ENCODE results near the gene RPUSD1. TPM values are rescaled to one million over a fixed set of nuclear protein-coding genes. Genes with fewer than 3 reads are reported as not detected.

RPUSD1 gene
- total RNA-seq, 1 experiment from 2014 or later: 41.1 TPM

DNA sequence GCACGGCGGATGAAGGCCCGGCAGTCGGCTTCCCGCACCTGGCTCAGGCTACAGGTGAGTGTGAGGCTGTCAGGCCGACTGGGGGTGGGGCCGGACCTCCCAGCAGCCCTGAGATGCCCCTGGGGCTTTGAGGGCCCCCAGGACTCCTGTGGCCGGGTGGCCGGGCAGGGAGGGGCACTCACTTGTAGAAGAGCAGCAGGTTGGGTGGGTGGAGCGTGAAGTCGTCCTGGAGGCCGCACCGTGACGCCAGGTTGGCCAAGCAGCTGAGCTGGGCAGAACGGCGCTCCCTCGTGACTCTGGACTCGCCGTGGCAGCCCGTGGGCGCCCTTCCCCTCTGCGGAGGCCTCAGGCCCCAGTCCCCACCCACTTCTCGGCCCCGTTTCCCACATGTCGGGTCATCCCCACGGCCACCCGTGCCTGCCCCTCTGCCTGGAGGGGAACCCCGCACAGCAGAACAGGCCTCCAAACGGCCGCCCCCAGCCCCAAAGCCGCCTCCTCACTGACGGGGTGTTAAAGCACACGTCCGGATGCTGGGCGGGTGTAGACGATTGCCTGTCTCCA lies 12.9 kb downstream of the RPUSD1 start:
- ChIA-PET CTCF (no interaction called here), POLR2A (ENCODE audit: low non-redundant PET) (no interaction called here)
- Histone ChIP-seq H3K36me3 (ENCODE audit: insufficient read depth, low read length, poor library complexity, severe bottlenecking) (no peaks in the 10 kb centered on the region), H3K27ac (ENCODE audit: low read depth, low read length, poor library complexity, severe bottlenecking) (no peak overlapping the region), H3K4me3 (ENCODE audit: low read depth, low read length, poor library complexity, severe bottlenecking) (no peak overlapping the region), H3K9me3 (ENCODE audit: low read depth, low read length, poor library complexity, severe bottlenecking) (no peaks in the 10 kb centered on the region), H3K4me1 (ENCODE audit: insufficient read depth, low read length, poor library complexity, severe bottlenecking) (no peaks in the 10 kb centered on the region), H3K27me3 (replicated peaks; ENCODE audit: insufficient read depth, low read depth, low read length, poor library complexity) (no peaks in the 10 kb centered on the region)
- no peak for DNase-seq (ENCODE audit: low spot score)
- intact Hi-C loops (cut with micrococcal nuclease; ENCODE audit: unreplicated experiment): no loop called here
- BruUV-seq (replicated peaks): no TSS peak
- TF ChIP-seq EZH2 (IDR thresholded peaks at IDR 0.05; ENCODE audit: borderline replicate concordance, low read depth, low read length, poor library complexity, severe bottlenecking): no peak
- TF ChIP-seq, protein P1, sequence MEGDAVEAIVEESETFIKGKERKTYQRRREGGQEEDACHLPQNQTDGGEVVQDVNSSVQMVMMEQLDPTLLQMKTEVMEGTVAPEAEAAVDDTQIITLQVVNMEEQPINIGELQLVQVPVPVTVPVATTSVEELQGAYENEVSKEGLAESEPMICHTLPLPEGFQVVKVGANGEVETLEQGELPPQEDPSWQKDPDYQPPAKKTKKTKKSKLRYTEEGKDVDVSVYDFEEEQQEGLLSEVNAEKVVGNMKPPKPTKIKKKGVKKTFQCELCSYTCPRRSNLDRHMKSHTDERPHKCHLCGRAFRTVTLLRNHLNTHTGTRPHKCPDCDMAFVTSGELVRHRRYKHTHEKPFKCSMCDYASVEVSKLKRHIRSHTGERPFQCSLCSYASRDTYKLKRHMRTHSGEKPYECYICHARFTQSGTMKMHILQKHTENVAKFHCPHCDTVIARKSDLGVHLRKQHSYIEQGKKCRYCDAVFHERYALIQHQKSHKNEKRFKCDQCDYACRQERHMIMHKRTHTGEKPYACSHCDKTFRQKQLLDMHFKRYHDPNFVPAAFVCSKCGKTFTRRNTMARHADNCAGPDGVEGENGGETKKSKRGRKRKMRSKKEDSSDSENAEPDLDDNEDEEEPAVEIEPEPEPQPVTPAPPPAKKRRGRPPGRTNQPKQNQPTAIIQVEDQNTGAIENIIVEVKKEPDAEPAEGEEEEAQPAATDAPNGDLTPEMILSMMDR (conservative IDR thresholded peaks at IDR 0.05; ENCODE audit: low read depth, low read length): no peak

DNA sequence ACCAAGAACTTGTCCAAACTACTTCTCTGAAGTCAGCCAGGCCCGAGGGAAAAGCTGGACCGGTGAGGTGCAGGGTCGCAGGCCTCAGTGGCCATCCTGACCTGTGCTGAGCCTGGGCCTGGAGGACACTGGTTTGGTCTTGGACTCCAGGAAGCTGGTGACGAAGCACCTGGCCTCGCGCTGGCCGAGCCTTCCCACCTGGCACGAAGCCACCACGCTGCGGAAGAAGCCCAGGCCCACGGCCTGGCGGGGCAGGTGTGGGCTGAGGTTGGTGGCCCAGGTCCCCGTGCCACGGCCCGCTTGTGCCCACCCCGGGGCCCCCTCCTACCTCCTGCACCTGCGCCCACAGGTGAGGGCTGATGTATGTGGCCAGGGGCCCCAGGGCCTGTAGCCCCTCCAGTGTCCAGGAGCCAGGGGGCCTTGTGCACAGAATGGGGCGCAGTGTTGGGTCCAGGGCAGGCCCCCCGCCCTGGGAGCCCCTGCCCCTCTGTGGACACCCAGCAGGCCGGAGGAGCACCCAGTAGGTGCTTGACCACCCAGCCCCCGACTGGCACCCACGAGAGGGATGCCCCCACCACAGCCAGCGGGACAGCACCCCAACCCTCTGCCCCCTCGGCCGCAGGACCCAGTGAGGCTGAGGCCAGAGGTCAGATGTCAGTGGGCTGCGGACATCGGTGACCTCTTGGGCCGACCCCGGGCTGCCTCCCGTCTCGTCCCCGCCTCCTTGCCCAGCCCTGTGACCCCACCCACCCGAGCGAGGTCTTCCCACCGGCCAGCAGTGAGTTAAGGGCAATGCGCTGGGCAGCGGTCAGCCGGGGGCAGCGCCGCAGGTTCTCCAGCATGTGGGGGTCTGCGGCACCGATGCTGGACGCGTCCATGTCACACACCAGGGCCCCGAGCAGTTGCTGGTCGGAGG lies 13.8 kb downstream of the RPUSD1 start:
- CTCF ChIA-PET: no interaction called here
- POLR2A ChIA-PET (ENCODE audit: low non-redundant PET): no interaction called here
- BruUV-seq (replicated peaks): no TSS peak

DNA sequence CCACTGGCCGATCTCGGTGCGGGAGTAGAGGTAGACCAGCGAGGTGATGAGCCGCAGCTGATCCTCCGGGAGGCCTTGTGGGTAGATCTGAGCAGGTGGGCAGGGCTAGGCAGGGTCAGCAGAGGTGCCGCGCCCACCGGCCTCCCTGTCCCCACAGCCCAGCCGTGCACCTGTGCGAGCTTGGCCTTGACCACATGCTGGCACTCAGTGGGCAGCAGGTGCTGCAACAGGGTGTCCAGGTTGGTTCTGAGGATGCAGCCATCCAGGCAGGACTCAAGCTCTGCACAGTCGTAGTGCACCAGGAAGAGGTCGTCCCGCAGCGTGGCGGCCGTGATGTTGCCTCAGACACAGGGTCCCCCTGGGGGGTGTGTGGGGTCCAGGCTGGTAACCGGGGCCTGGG lies 15.2 kb downstream of the RPUSD1 start:
- no peak overlapping the region for H3K4me3 ChIP-seq (ENCODE audit: low read depth, low read length, poor library complexity, severe bottlenecking)
- no peak overlapping the region for H3K27ac ChIP-seq (ENCODE audit: low read depth, low read length, poor library complexity, severe bottlenecking)
- intact Hi-C loops (cut with micrococcal nuclease; ENCODE audit: unreplicated experiment): no loop called here
- DNase-seq (ENCODE audit: low spot score): no peak
- no peak for TF ChIP-seq EZH2 (IDR thresholded peaks at IDR 0.05; ENCODE audit: borderline replicate concordance, low read depth, low read length, poor library complexity, severe bottlenecking)
- TF ChIP-seq, protein P1 (conservative IDR thresholded peaks at IDR 0.05; ENCODE audit: low read depth, low read length): no peak
- BruUV-seq (replicated peaks): no TSS peak
- H3K36me3 ChIP-seq (ENCODE audit: insufficient read depth, low read length, poor library complexity, severe bottlenecking): no peaks in the 10 kb centered on the region
- no peaks in the 10 kb centered on the region for H3K9me3 ChIP-seq (ENCODE audit: low read depth, low read length, poor library complexity, severe bottlenecking)
- H3K4me1 ChIP-seq (ENCODE audit: insufficient read depth, low read length, poor library complexity, severe bottlenecking): no peaks in the 10 kb centered on the region
- H3K27me3 ChIP-seq (replicated peaks; ENCODE audit: insufficient read depth, low read depth, low read length, poor library complexity): no peaks in the 10 kb centered on the region
- POLR2A ChIA-PET (ENCODE audit: low non-redundant PET): no interaction called here
- CTCF ChIA-PET: no interaction called here

More for the DNA sequence above, 13.8 kb downstream of the RPUSD1 start:
- TF ChIP-seq EZH2 (IDR thresholded peaks at IDR 0.05; ENCODE audit: borderline replicate concordance, low read depth, low read length, poor library complexity, severe bottlenecking): no peak
- TF ChIP-seq, protein P1 (conservative IDR thresholded peaks at IDR 0.05; ENCODE audit: low read depth, low read length): no peak
- no peak overlapping the region for H3K27ac ChIP-seq (ENCODE audit: low read depth, low read length, poor library complexity, severe bottlenecking)
- no peaks in the 10 kb centered on the region for H3K4me1 ChIP-seq (ENCODE audit: insufficient read depth, low read length, poor library complexity, severe bottlenecking)
- intact Hi-C loops (cut with micrococcal nuclease; ENCODE audit: unreplicated experiment): no loop called here
- no peaks in the 10 kb centered on the region for H3K9me3 ChIP-seq (ENCODE audit: low read depth, low read length, poor library complexity, severe bottlenecking)
- H3K36me3 ChIP-seq (ENCODE audit: insufficient read depth, low read length, poor library complexity, severe bottlenecking): no peaks in the 10 kb centered on the region
- no peaks in the 10 kb centered on the region for H3K27me3 ChIP-seq (replicated peaks; ENCODE audit: insufficient read depth, low read depth, low read length, poor library complexity)
- no peak for DNase-seq (ENCODE audit: low spot score)
- H3K4me3 ChIP-seq (ENCODE audit: low read depth, low read length, poor library complexity, severe bottlenecking): no peak overlapping the region

All from A673 (cell line).